Occipital lobe (tissue), 2 donors: ENCODE results near the gene ING4. TPM values are rescaled to one million over a fixed set of nuclear protein-coding genes. Genes with fewer than 3 reads are reported as not detected.
"Not testable (repeated sequence)": the region's sequence is repeated elsewhere in the genome, so short reads cannot be mapped to it uniquely, and the experiment has no call there.

Experiments used
- DNase-seq: peaks from one replicate; lab custom pipeline; 2025; lab: John Stamatoyannopoulos, UW
- total RNA-seq: library from RNA; depleted of rRNA; stranded (reverse); fragments of >200 nt; gene quantifications from one replicate; pipeline ENCODE4 v1.2.3, GENCODE V29; 2014

ING4 gene
- total RNA-seq: 65.0 TPM

GRCh38 chr12:6662906-6663742 is at the start of gene ING4:
ING4 (minus strand) TSS chr12:6663119; CDS start chr12:6663101, 18 bp downstream.
- peak; percentile 97 for DNase-seq

GRCh38 chr12:6708960-6709394 is 46.1 kb upstream of the ING4 start:
- DNase-seq: no peak

DNA sequence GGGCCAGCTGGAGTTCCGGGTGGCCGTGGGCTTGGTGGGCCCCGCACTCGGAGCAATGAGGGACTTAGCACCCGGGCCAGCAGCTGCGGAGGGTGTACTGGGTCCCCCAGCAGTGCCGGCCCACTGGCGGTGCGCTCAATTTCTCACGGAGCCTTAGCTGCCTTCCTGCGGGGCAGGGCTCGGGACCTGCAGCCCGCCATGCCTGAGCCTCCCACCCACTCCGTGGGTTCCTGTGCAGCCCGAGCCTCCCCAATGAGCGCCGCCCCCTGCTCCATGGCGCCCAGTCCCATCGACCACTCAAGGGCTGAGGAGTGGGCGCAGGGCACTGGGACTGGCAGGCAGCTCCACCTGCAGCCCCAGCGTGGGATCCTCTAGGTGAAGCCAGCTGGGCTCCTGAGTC is 45.4 kb upstream of the ING4 start:
- DNase-seq: not testable (repeated sequence)

GRCh38 chr12:6703631-6704030 is 40.7 kb upstream of the ING4 start:
- DNase-seq: no peak

- no peak for DNase-seq
Measured at GRCh38 chr12:6701078-6701768, 38.3 kb upstream of the ING4 start.

DNA sequence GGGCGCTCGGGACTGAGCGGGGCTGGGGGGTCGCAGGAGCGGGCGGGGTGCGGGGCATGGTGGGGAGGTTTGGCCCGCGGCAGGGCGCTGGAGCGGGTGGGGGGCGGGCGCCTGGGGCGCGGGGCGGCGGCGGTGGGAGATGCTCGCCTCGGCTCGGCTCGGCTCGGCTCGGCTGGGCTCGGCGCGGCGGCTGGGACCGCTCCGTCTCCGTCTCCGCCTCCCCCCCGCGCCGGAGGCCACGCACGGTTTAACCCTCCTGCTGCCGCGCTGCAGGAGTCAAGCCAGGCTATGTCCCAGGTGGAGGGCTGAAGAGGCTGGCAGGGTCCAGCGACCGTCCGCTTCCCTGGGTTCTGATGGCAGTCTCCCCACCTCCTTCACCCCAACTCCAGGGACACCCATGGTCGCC is 37.7 kb upstream of the ING4 start, which contains the start of gene PIANP:
PIANP (minus strand) TSS at position 170 of the 406 bp plus-strand sequence. CDS start 2,754 bp downstream, outside the sequence.
- DNase-seq: peak; percentile 47

- no peak for DNase-seq
Measured at GRCh38 chr12:6699989-6700645, 37.2 kb upstream of the ING4 start.

- DNase-seq: no peak
Measured at GRCh38 chr12:6699259-6699988, 36.5 kb upstream of the ING4 start.

GRCh38 chr12:6698352-6699046 is 35.6 kb upstream of the ING4 start:
- DNase-seq: no peak

DNA sequence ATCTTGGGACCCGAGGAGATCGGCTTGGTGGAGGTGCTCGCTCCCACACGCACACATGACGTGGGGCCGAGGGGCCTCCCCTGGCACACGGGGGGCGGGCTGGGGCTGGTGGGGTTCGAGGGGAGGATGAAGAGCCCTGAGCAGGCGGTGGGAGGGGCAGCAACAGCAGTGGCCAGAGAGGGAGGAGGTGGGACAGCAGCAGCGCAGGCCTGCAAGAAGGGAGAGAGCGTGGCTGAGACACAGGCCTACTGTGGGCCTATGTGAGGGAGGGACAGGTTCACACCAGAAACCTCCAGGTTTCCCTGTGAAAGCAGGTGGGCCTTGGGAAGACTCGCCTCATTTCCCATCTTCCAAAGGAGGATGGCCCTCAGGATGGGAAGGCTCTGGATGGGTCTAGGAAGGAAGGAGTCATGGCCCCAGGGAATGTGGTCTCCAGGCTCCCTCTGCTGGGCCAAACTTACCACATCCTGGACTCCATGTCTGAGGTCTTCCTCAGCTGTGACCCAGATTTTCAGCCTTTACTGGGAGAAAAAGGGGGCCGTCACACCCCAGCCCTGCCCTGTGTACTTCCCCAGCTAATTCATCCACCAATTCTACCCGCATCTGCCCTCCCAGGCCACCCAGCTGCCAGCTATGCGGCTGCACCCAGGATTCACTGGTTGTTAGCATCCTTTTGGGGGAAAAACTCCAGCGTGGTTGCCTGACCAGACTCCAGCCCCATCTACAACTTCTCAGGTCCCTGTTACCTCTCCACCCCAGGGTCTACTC is 34.8 kb upstream of the ING4 start:
- DNase-seq: no peak

- no peak for DNase-seq
Measured at GRCh38 chr12:6696690-6697583, 34.0 kb upstream of the ING4 start.

GRCh38 chr12:6695313-6696045 is 32.6 kb upstream of the ING4 start:
- no peak for DNase-seq

- no peak for DNase-seq
Measured at GRCh38 chr12:6694701-6695100, 31.8 kb upstream of the ING4 start.

DNA sequence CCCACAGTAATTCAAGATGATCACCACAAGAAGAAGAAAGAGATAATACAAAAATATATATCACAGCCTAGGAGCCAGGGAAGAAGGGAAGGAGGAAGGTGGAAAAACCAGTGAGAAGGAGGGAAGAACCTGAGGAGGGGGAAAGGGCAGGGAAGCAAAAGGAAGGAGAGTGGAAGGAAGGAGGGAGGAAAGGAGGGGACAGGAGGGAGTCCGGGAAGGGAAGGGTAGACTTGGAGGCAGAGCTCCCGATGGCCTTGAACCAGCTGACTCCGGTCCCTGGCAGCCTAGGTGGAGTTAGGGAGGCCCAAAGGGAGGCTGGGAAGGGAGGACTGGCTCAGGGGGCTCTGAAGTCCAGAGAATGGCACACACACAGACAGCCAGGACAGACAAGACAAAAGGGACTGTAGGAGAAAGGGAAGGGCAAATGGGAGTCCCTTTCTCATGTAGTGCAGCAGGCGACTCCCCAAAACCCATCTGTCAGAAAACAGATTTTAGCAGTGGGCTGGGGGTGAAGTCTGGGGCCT is 31.0 kb upstream of the ING4 start:
- DNase-seq: no peak

GRCh38 chr12:6692888-6693287 is 30.0 kb upstream of the ING4 start:
- DNase-seq: no peak

GRCh38 chr12:6691473-6691872 is 28.6 kb upstream of the ING4 start:
- no peak for DNase-seq

DNA sequence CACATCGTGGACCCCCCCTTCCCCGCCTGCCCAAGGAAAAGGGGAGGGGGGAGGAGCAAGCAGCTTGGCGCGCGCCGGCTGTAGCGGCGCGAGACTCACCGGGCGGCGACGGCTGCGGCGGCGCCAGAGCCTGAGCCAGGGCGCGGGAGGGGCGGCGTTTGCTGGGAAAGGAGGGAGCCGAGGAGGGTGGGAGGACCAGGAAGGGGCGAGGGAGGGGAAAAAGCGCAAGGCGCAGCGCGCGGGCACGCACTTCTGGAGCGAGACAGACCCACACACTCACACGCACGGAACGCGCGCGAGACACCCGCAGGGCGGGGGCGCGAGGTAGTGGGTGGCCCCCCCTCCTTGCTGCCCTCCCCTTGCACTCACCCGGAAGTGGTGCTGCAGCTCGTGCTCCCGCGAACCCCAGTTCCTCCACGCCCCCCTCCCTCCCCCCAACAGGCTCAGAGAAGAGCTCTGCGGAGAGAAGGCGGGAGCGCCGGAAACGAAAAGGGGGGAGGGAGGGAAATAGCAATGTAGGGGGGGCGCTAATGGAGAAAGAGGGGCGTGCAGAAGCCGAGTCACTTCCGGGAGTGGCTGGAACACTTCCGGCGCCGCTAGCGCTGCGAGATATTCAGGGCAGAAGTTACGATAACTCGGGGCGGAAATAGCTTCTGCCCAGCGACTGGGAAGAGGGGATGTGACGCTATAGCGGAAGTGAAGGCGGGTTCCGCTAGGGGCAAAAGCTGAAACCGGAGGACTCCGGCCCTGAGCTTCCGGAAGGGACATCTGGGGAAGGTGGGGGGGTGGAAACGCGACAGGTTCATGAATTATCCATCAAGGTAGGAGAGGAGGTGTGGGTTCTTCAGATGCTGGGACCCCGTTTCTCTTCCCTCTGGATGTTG is 26.3 kb upstream of the ING4 start, which contains the start of gene ZNF384:
ZNF384 (minus strand) TSS at position 377 of the 884 bp plus-strand sequence. CDS start 9,855 bp downstream, outside the sequence.
- DNase-seq: peak; percentile 99
